ENCODE results near the gene AGBL2. TPM values are rescaled to one million over a fixed set of nuclear protein-coding genes. Genes with fewer than 3 reads are reported as not detected.

AGBL2 gene
- total RNA-seq, 1 experiment from 2014 or later: not detected

GRCh38 chr11:47668665-47669064, 46.5 kb downstream of the AGBL2 start:
- no peak overlapping the region for H3K4me2 ChIP-seq (ENCODE audit: low read length)
- ChIA-PET CTCF (no interaction called here), RAD21 (ENCODE audit: low non-redundant PET in 1 of 2, low total read pairs in 2 of 2, uncharacterized antibody in 2 of 2, unreplicated experiment in 2 of 2) (no interaction called here), POLR2A (no interaction called here)
- H3K4me3 ChIP-seq (replicated peaks in 1 of 2; ENCODE audit: low read depth in 1 of 2, low read length in 2 of 2): no peak overlapping the region
- DNase-seq (ENCODE audit: low read depth, low spot score) (no peak), ATAC-seq (no peak)
- no TSS peak for BruUV-seq (replicated peaks)
- H2AFZ ChIP-seq (ENCODE audit: low read depth, low read length, poor library complexity, severe bottlenecking): no peak overlapping the region
- no peaks in the 10 kb centered on the region for H4K20me1 ChIP-seq (ENCODE audit: insufficient read depth)
- H3K27ac ChIP-seq (ENCODE audit: low read depth, low read length): no peak overlapping the region
- H3K79me2 ChIP-seq (ENCODE audit: insufficient read depth, low read length): no peaks in the 10 kb centered on the region
- H3K4me1 ChIP-seq (ENCODE audit: control insufficient read depth in 1 of 2, insufficient read depth in 2 of 2, low read length in 2 of 2): peaks cover 2 to 27% of the 10 kb centered on the region in 2 experiments; a peak in 3 of 4 replicates
- intact Hi-C loops (cut with micrococcal nuclease): no loop called here
- no peaks in the 10 kb centered on the region for H3K27me3 ChIP-seq (ENCODE audit: insufficient read depth, low read length)
- TF ChIP-seq CTCF (IDR thresholded peaks at IDR 0.05 in 2 of 3, conservative IDR thresholded peaks at IDR 0.05 in 1 of 3; ENCODE audit: borderline replicate concordance in 1 of 3, insufficient read depth in 1 of 3, low read depth in 2 of 3, low read length in 2 of 3) (no peak), EZH2 (IDR thresholded peaks at IDR 0.05) (no peak), ZBTB33 (IDR thresholded peaks at IDR 0.05; ENCODE audit: extremely low read depth, insufficient replicate concordance, low read length) (no peak), CEBPB (IDR thresholded peaks at IDR 0.05; ENCODE audit: low read depth) (no peak), ATF3 (IDR thresholded peaks at IDR 0.05) (no peak), ZFX (IDR thresholded peaks at IDR 0.05) (no peak), JUND (IDR thresholded peaks at IDR 0.05) (no peak), RAD21 (IDR thresholded peaks at IDR 0.05; ENCODE audit: low read depth) (no peak), EGR1 (IDR thresholded peaks at IDR 0.05; ENCODE audit: low read depth) (no peak), REST (IDR thresholded peaks at IDR 0.05; ENCODE audit: low read depth) (no peak), FOSL1 (IDR thresholded peaks at IDR 0.05; ENCODE audit: low read depth) (no peak), ELF1 (IDR thresholded peaks at IDR 0.05; ENCODE audit: borderline replicate concordance, low read depth) (no peak), EZH2phosphoT487 (IDR thresholded peaks at IDR 0.05; ENCODE audit: borderline replicate concordance) (no peak), ZNF274 (IDR thresholded peaks at IDR 0.05; ENCODE audit: low read depth, low read length) (no peak), MAX (IDR thresholded peaks at IDR 0.05) (no peak), SRF (IDR thresholded peaks at IDR 0.05; ENCODE audit: low read depth) (no peak), POLR2AphosphoS5 (IDR thresholded peaks at IDR 0.05; ENCODE audit: low read depth, low read length) (no peak)
- H3K9ac ChIP-seq (ENCODE audit: low read length): no peak overlapping the region
- no peaks in the 10 kb centered on the region for H3K9me2 ChIP-seq (ENCODE audit: insufficient read depth)
- no peaks in the 10 kb centered on the region for H3K9me3 ChIP-seq (ENCODE audit: control insufficient read depth in 1 of 2, insufficient read depth in 1 of 2, low read depth in 1 of 2, low read length in 2 of 2)
- H3K36me3 ChIP-seq (ENCODE audit: control insufficient read depth in 1 of 2, insufficient read depth in 2 of 2, low read length in 2 of 2): no peaks in the 10 kb centered on the region
